GM12864 (cell line): ENCODE measurements around the gene EXOC3.

Source experiments
- DNase-seq: peaks from one replicate; pipeline ENCODE4 v3.0.0-alpha.2; 2011; ENCODE audit warnings: low read depth
- H3K4me3 ChIP-seq: 2 replicates; pipeline ENCODE4 v1.5.1; 2011; ENCODE audit warnings: mild to moderate bottlenecking, low read depth, low read length, control low read depth
- TF ChIP-seq, protein P1 (sequence below): IDR thresholded peaks from 2 replicates; pipeline ENCODE4 v1.5.1; 2011; ENCODE audit warnings: low read depth, mild to moderate bottlenecking, moderate library complexity, low read length, control low read depth, inconsistent platforms; ENCODE audit errors: missing control alignments

Gene EXOC3

DNA sequence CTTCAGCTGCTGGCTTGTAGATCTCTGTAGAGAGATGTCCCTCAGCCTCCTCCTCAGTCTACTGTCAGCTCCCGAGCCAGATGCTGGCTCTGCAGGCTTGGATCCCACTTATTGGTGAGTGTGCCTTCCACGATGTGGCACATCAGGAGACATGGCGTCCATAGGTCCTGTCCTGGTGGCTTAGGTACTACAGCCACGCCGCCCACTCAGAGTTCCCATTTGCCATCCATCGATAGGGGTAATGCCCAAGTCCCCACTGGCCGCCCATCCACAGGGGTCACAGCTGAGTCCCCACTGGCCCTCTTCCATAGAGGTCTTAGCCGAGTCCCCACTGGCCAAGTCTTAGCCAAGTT, 17.3 kb downstream of the EXOC3 start:
- TF ChIP-seq, protein P1, sequence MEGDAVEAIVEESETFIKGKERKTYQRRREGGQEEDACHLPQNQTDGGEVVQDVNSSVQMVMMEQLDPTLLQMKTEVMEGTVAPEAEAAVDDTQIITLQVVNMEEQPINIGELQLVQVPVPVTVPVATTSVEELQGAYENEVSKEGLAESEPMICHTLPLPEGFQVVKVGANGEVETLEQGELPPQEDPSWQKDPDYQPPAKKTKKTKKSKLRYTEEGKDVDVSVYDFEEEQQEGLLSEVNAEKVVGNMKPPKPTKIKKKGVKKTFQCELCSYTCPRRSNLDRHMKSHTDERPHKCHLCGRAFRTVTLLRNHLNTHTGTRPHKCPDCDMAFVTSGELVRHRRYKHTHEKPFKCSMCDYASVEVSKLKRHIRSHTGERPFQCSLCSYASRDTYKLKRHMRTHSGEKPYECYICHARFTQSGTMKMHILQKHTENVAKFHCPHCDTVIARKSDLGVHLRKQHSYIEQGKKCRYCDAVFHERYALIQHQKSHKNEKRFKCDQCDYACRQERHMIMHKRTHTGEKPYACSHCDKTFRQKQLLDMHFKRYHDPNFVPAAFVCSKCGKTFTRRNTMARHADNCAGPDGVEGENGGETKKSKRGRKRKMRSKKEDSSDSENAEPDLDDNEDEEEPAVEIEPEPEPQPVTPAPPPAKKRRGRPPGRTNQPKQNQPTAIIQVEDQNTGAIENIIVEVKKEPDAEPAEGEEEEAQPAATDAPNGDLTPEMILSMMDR, result no peak
- DNase-seq, result no peak
- no peak overlapping the region for H3K4me3 ChIP-seq

DNA sequence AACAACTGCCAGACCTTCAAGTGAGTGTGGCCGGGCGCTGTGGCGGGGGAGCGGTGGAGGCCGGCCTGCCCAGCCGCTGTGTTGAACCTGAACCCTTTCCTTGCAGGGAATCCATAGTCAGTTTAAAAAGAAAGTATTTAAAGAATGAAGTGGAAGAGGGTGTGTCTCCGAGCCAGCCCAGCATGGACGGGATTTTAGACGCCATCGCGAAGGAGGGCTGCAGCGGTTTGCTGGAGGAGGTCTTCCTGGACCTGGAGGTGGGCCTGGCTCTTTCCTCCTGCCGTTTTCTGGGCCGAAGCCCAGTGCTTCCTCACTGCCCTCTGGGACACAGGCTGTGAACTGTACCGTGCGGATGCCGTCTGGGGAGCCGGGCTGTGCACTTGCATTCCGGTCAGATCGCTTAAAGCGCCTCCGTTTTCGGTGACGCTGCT, 19.1 kb downstream of the EXOC3 start:
- TF ChIP-seq, protein P1, result no peak
- DNase-seq, result no peak
- H3K4me3 ChIP-seq, result no peak overlapping the region

DNA sequence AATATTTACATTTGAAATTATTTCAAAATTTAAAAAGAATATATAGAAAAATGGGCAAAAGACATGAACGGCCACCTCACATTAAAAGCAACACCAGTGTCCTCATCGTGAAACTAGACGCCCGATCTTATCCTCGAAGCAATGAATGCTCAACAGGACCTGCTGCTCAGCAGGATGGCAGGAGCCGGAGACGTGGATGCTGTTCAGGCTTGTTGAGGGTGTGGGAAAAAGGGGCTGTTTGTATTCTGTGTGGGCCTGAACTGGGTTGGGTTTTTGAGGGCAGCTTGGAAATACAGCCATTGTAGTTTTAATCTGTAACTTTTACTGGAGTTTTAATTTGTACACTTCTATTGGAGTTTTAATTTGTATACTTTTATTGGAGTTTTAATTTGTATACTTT, 20.3 kb downstream of the EXOC3 start:
- H3K4me3 ChIP-seq, result no peak overlapping the region
- TF ChIP-seq, protein P1, result no peak
- no peak for DNase-seq

DNA sequence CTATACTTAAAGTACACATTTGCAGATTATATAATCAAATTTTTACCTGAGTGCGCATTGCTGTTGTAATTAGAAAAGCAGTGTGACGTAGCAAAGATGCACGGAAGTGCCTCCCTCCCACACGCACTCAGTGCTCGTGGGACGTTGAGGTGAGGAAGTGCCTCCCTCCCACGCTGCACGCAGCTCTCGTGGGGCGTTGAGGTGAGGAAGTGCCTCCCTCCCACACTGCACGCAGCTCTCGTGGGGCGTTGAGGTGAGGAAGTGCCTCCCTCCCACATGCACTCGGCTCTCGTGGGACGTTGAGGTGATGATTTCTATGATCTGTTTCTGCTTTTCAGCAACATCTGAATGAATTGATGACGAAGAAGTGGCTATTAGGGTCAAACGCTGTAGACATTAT, 21.0 kb downstream of the EXOC3 start:
- TF ChIP-seq, protein P1, result no peak
- DNase-seq, result no peak
- H3K4me3 ChIP-seq, result no peak overlapping the region

DNA sequence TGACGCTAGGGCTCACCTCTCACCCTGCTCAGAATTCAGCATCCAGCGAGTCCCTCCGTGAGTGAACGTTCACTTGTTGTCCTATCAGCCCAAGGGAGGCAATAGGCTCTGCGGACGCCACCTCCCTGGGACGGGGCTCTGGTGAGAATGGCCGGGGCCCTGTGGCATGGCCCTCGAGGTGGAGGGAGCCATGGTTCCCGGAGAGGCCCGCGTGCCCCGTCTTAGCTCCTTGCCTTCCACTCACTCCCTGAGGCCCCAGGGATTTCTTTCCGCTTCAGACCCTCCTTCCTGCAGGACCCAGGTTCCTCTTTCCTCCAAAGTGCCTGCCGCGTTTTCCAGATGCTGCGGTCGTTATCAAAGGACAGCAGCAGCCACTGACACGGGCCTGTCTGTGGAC, 21.5 kb downstream of the EXOC3 start:
- TF ChIP-seq, protein P1, result no peak
- no peak for DNase-seq
- no peak overlapping the region for H3K4me3 ChIP-seq

DNA sequence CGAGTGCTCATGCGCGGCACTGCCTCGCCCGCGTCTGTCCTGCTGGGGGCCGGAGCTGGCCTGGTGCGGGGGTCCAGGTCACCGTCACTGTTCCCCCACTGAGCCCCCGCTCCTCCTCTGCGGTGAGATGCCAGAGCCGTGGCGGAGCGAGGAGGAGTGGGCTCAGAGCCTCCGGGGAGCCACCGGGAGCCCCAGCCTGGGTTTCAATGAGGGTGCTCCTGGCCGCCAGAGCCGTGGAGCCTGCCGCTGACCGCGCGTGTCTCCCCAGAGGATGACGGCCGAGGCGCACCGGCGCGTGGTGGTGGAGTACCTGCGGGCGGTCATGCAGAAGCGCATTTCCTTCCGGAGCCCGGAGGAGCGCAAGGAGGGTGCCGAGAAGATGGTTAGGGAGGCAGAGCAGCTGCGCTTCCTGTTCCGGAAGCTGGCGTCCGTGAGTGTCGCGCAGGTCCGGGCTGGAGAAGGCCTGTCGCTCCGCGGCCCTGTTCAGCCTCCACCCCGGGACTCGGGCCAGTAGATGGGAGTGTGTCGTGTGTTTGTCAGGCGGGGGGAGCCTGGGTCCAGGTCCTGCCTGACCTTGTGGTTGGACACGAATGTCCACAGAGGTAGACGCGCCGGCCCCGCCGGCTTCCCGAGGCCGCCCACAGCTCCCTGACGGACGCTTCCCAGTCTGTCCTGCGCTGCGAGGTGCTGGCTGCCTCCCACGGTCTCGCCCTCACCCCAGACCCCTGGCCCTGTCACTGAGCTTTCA, 22.0 kb downstream of the EXOC3 start:
- TF ChIP-seq, protein P1, result no peak
- no peak overlapping the region for H3K4me3 ChIP-seq
- no peak for DNase-seq
